GM12878 (cell line): ENCODE results near the gene TRAF3IP3. TPM values are rescaled to one million over a fixed set of nuclear protein-coding genes. Genes with fewer than 3 reads are reported as not detected.

Experiments
- ATAC-seq: fragments of 200-7000 bp; cut with Tn5 transposase; 3 replicates; pipeline ENCODE4 v1.9.1; 2020; ENCODE audit warnings: mild to moderate bottlenecking, moderate library complexity
- BruUV-seq: library from RNA; stranded (reverse); fragments of 400-500 nt; replicated peaks from 2 replicates; lab custom pipeline; 2021; lab: Mats Ljungman, UMichigan
- CTCF ChIA-PET: fragments of 300-600 bp; sonication (Branson Sonifier 250); formaldehyde crosslinking; extraction: SDS; loops from one replicate; lab custom pipeline; 2021; ENCODE audit warnings: inconsistent platforms; lab: Yijun Ruan, JAX
- POLR2A ChIA-PET: fragments of 350-600 bp; formaldehyde crosslinking; extraction: SDS; loops from one replicate; lab custom pipeline; 2021; ENCODE audit warnings: inconsistent platforms; lab: Charles Lee
- RAD21 ChIA-PET: fragments of 300-600 bp; sonication (Branson Sonifier 250); formaldehyde crosslinking; loops from one replicate; lab custom pipeline; 2023; ENCODE audit warnings: antibody characterized with exemption; ENCODE audit not compliant: unreplicated experiment; lab: Charles Lee
- SMC1A ChIA-PET: fragments of 300-600 bp; sonication (Branson Sonifier 250); formaldehyde crosslinking; loops from one replicate; lab custom pipeline; 2023; ENCODE audit not compliant: unreplicated experiment, uncharacterized antibody; lab: Charles Lee
- DNase-seq: peaks from one replicate; pipeline ENCODE4 v3.0.0-alpha.2; 2011; ENCODE audit warnings: low read depth, low spot score
- FAIRE-seq: peaks from 3 replicates; lab custom pipeline; 2011; peaks lifted over from hg19 to GRCh38; lab: Jason Lieb, UNC
- H2AFZ ChIP-seq: 2 replicates; pipeline ENCODE4 v1.6.0; 2011; ENCODE audit warnings: low read depth, low read length, control low read depth; ENCODE audit not compliant: control insufficient read depth
- H3K27ac ChIP-seq: 2 replicates; pipeline ENCODE4 v1.5.1; 2011; ENCODE audit warnings: control low read depth; ENCODE audit not compliant: control insufficient read depth, insufficient read depth
- H3K27me3 ChIP-seq, 2 experiments: replicated peaks in 1 of 2; 2 replicates each; pipeline versions ENCODE4 v1.6.0 to v1.6.1; 2011; ENCODE audit warnings: low read length in 1 of 2; ENCODE audit not compliant: control insufficient read depth in 2 of 2, insufficient read depth in 2 of 2
- H3K36me3 ChIP-seq, 2 experiments: 2 replicates each; pipeline ENCODE4 v1.5.1; 2011; ENCODE audit warnings: low read length in 1 of 2; ENCODE audit not compliant: control insufficient read depth in 2 of 2, insufficient read depth in 2 of 2
- H3K4me1 ChIP-seq: 2 replicates; pipeline ENCODE4 v1.6.1; 2011; ENCODE audit warnings: mild to moderate bottlenecking, low read length, moderate library complexity, mixed read lengths; ENCODE audit not compliant: control insufficient read depth, insufficient read depth
- H3K4me2 ChIP-seq: 2 replicates; pipeline ENCODE4 v1.6.0; 2011; ENCODE audit warnings: control low read depth; ENCODE audit not compliant: control insufficient read depth, insufficient read depth
- H3K4me3 ChIP-seq: fragments of 200-600 bp; sonication (generic); 2 replicates; pipeline ENCODE4 v1.5.1; 2016
- H3K79me2 ChIP-seq: 2 replicates; pipeline ENCODE4 v1.6.0; 2011; ENCODE audit warnings: low read length; ENCODE audit not compliant: control insufficient read depth, insufficient read depth
- H3K9ac ChIP-seq: 2 replicates; pipeline ENCODE4 v1.8.0; 2011; ENCODE audit warnings: low read length, control low read depth, mixed read lengths; ENCODE audit not compliant: control insufficient read depth, insufficient read depth
- H3K9me3 ChIP-seq: replicated peaks from 3 replicates; pipeline ENCODE4 v1.5.1; 2011; ENCODE audit warnings: mild to moderate bottlenecking, low read length; ENCODE audit not compliant: control insufficient read depth, insufficient read depth
- H4K20me1 ChIP-seq: 2 replicates; pipeline ENCODE4 v1.6.0; 2011; ENCODE audit not compliant: control insufficient read depth, insufficient read depth
- BCL3 ChIP-seq: IDR thresholded peaks from 2 replicates; pipeline ENCODE4 v1.6.1; 2011; ENCODE audit warnings: borderline replicate concordance, low read depth, mild to moderate bottlenecking, moderate library complexity, low read length; ENCODE audit not compliant: insufficient read depth, poor library complexity, severe bottlenecking
- BMI1 ChIP-seq: fragments of 450-650 bp; IDR thresholded peaks from 2 replicates; pipeline ENCODE4 v1.6.1; 2016; ENCODE audit warnings: mild to moderate bottlenecking, moderate library complexity, borderline replicate concordance
- CHD2 ChIP-seq: IDR thresholded peaks from 2 replicates; pipeline ENCODE4 v1.6.1; 2011; ENCODE audit warnings: low read depth, low read length, improper control_type of control experiment, borderline replicate concordance
- DPF2 ChIP-seq: fragments of 450-650 bp; IDR thresholded peaks from 2 replicates; pipeline ENCODE4 v1.6.1; 2017; ENCODE audit warnings: mild to moderate bottlenecking
- E2F4 ChIP-seq: IDR thresholded peaks from 2 replicates; pipeline ENCODE4 v1.6.1; 2012; ENCODE audit warnings: low read depth, low read length, improper control_type of control experiment
- EED ChIP-seq: sonication (generic); IDR thresholded peaks from 2 replicates; pipeline ENCODE4 v1.6.1; 2016; ENCODE audit warnings: antibody characterized with exemption, low read depth
- IKZF1 ChIP-seq: fragments of 450-650 bp; conservative IDR thresholded peaks from 2 replicates; pipeline ENCODE4 v1.6.1; 2017; ENCODE audit warnings: antibody characterized with exemption, mild to moderate bottlenecking
- IKZF2 ChIP-seq, 2 experiments: fragments of 450-650 bp; IDR thresholded peaks; 2 replicates each; pipeline ENCODE4 v1.6.1; 2017; ENCODE audit warnings: mild to moderate bottlenecking in 2 of 2, moderate library complexity in 2 of 2
- IRF4 ChIP-seq: IDR thresholded peaks from 2 replicates; pipeline ENCODE4 v1.6.1; 2011; ENCODE audit warnings: low read depth, low read length
- JUND ChIP-seq: IDR thresholded peaks from 2 replicates; pipeline ENCODE4 v1.6.1; 2012; ENCODE audit warnings: low read depth, mild to moderate bottlenecking, low read length, improper control_type of control experiment, moderate library complexity
- MYC ChIP-seq: IDR thresholded peaks from 2 replicates; pipeline ENCODE4 v1.6.1; 2011; ENCODE audit warnings: mild to moderate bottlenecking, low read length, moderate library complexity, inconsistent platforms; ENCODE audit not compliant: insufficient read depth, insufficient replicate concordance, insufficient read length, severe bottlenecking
- NR2C1 ChIP-seq: fragments of 450-650 bp; IDR thresholded peaks from 2 replicates; pipeline ENCODE4 v1.6.1; 2017; ENCODE audit warnings: antibody characterized with exemption, mild to moderate bottlenecking, moderate library complexity
- SPI1 ChIP-seq: IDR thresholded peaks from 2 replicates; pipeline ENCODE4 v1.6.1; 2011; ENCODE audit warnings: low read depth, mild to moderate bottlenecking, low read length, moderate library complexity, borderline replicate concordance; ENCODE audit not compliant: insufficient read depth
- STAT1 ChIP-seq: fragments of 450-650 bp; conservative IDR thresholded peaks from 2 replicates; pipeline ENCODE4 v1.6.1; 2014; ENCODE audit warnings: antibody characterized with exemption, mild to moderate bottlenecking
- YY1 ChIP-seq: IDR thresholded peaks from 2 replicates; pipeline ENCODE4 v1.6.1; 2011; ENCODE audit warnings: low read depth, mild to moderate bottlenecking, low read length
- ZNF24 ChIP-seq: fragments of 450-650 bp; IDR thresholded peaks from 2 replicates; pipeline ENCODE4 v1.6.1; 2017; ENCODE audit warnings: antibody characterized with exemption, mild to moderate bottlenecking
- ZNF687 ChIP-seq: fragments of 450-650 bp; IDR thresholded peaks from 2 replicates; pipeline ENCODE4 v1.6.1; 2017; ENCODE audit warnings: mild to moderate bottlenecking, moderate library complexity
- ZSCAN29 ChIP-seq: fragments of 450-650 bp; IDR thresholded peaks from 2 replicates; pipeline ENCODE4 v1.6.1; 2017; ENCODE audit warnings: mild to moderate bottlenecking, moderate library complexity
- WGBS: methylation state at CpG from one replicate; pipeline ENCODE4 v1.1.6; 2016; ENCODE audit warnings: low lambda C conversion rate; ENCODE audit not compliant: insufficient replicate concordance, insufficient coverage; ENCODE audit errors: missing lambda C conversion rate; 5-methylcytosine and 5-hydroxymethylcytosine counted together
- in situ Hi-C: fragments of 300-500 bp; cut with MboI; formaldehyde crosslinking; loops from 9 replicates; pipeline ENCODE4 v1.14.3; 2018; ENCODE audit warnings: mixed read lengths
- intact Hi-C: fragments of 100-400 bp; cut with micrococcal nuclease; formaldehyde crosslinking; loops from one replicate; pipeline ENCODE4 v1.14.2; 2022; ENCODE audit not compliant: unreplicated experiment
- polyA plus RNA-seq, 11 experiments: library from polyadenylated mRNA; depleted of rRNA in 4 of 11; unstranded in 6 of 11; stranded (reverse) in 5 of 11; fragments of >200 nt; fragmentation: Nextera tagmentation in 4 of 11; fragmentation: Illumina TruSeq in 1 of 11; extraction: Ambion mirVana in 4 of 11; extraction: Trizol in 1 of 11; gene quantifications; 1 replicate in 1 of 11; 2 replicates in 10 of 11; pipeline versions ENCODE4 v1.2.1 to v1.2.3, GENCODE V29; 2011 to 2016; ENCODE audit warnings: inconsistent platforms in 2 of 11, missing spikeins in 2 of 11, low read depth in 1 of 11
- total RNA-seq, 4 experiments: library from RNA; depleted of rRNA in 3 of 4; stranded (reverse); fragments of >200 nt in 3 of 4; fragmentation: Illumina TruSeq in 1 of 4; extraction: Trizol in 1 of 4; gene quantifications; 2 replicates each; pipeline versions ENCODE4 v1.2.1 to v1.2.3, GENCODE V29; 2013 to 2021

TRAF3IP3 gene
- total and polyA plus RNA-seq, 10 of the 15 experiments (the other 5 are each of a cell fraction or from before 2014, with no cell fraction given), result 61.6 to 121 (median 96.5) TPM

GRCh38 chr1:209774592-209774991 is 18.7 kb downstream of the TRAF3IP3 start:
- Histone ChIP-seq H3K36me3 (peaks cover 7 to 16% of the 10 kb centered on the region in 2 experiments; a peak in 3 of 4 replicates), H3K4me3 (peak overlapping the region; percentile 6), H3K4me2 (peak overlapping the region; percentile 58), H3K79me2 (peaks cover 12% of the 10 kb centered on the region), H4K20me1 (no peaks in the 10 kb centered on the region), H3K27me3 (no peaks in the 10 kb centered on the region), H3K27ac (peak overlapping the region; percentile 60), H3K9ac (no peak overlapping the region), H3K4me1 (peaks cover 42% of the 10 kb centered on the region), H2AFZ (no peak overlapping the region), H3K9me3 (no peaks in the 10 kb centered on the region)
- ChIA-PET CTCF (interaction anchor here (0.7 to 7.6 kb wide), 10 partner anchors 9 to 53 kb away, joined by 3 to 56 read pairs (median 4); partner anchors contain the start of genes C1orf74 and UTP25), POLR2A (interaction anchor here (1.3 to 3.2 kb wide), 6 partner anchors 10 to 23 kb away, joined by 3 to 24 read pairs (median 4); partner anchors contain the start of genes C1orf74 and TRAF3IP3), SMC1A (interaction anchor here (0.9 to 3.1 kb wide), 19 partner anchors 9 to 165 kb away, joined by 3 to 23 read pairs (median 5); partner anchors contain the start of genes C1orf74, G0S2 and TRAF3IP3), RAD21 (interaction anchor here (0.7 to 2.7 kb wide), 6 partner anchors 9 to 53 kb away, joined by 3 to 13 read pairs (median 4); partner anchors contain the start of gene C1orf74)
- DNase-seq (peak; percentile 32), ATAC-seq (peak; percentile 82), FAIRE-seq (peak; percentile 72)
- WGBS, result 0% methylated on average over 1 of the region's 1 CpG
- no TSS peak for BruUV-seq
- in situ Hi-C loops (no loop called here), intact Hi-C loops (no loop called here)
- TF ChIP-seq IRF4 (0 out of 2 replicates have a peak, but pooled peaks have one; percentile 35), JUND (no peak), ZNF687 (no peak), IKZF1 (peak; percentile 63), DPF2 (peak; percentile 23; the same call in 1 of the 2 replicates), BMI1 (no peak), E2F4 (no peak), BCL3 (no peak), STAT1 (no peak), SPI1 (peak; percentile 89; the same call in 1 of the 2 replicates), NR2C1 (no peak), IKZF2 (IDR thresholded peaks at IDR 0.05) (peak; percentile 73 to 76), YY1 (no peak), ZNF24 (peak; percentile 85), ZSCAN29 (no peak), CHD2 (no peak), EED (peak; percentile 58), MYC (no peak)
